Colonic mucosa (tissue), 4 donors: ENCODE data around the gene FBXL7. TPM values are rescaled to one million over a fixed set of nuclear protein-coding genes. Genes with fewer than 3 reads are reported as not detected.

ENCODE experiments used
- DNase-seq: peaks from one replicate; pipeline ENCODE4 v3.0.0-alpha.2; 2020
- H3K27ac ChIP-seq: fragments of 200-600 bp; one replicate; pipeline ENCODE4 v1.8.0; 2021
- H3K27me3 ChIP-seq: fragments of 200-600 bp; one replicate; pipeline ENCODE4 v1.8.0; 2021
- H3K36me3 ChIP-seq: fragments of 200-600 bp; one replicate; pipeline ENCODE4 v1.8.0; 2021
- H3K4me1 ChIP-seq: fragments of 200-600 bp; one replicate; pipeline ENCODE4 v1.8.0; 2021; ENCODE audit warnings: mild to moderate bottlenecking
- H3K4me3 ChIP-seq: fragments of 200-600 bp; one replicate; pipeline ENCODE4 v1.8.0; 2021
- H3K9ac ChIP-seq, 2 donors: one replicate each; pipeline ENCODE4 v1.7.0; 2013; ENCODE audit warnings: control low read depth in 2 of 2, low read depth in 2 of 2, low read length in 2 of 2
- H3K9me3 ChIP-seq: fragments of 200-600 bp; one replicate; pipeline ENCODE4 v1.8.0; 2021
- intact Hi-C: fragments of 100-400 bp; cut with DNase I; formaldehyde crosslinking; loops from one replicate; pipeline ENCODE4 v1.14.1; 2022
- total RNA-seq, 2 donors: library from RNA; stranded (reverse); fragmentation: NEBNext Ultra II Directional in 1 of 2; extraction: Animal tissue kit (Norgen Biotek cat#: 25700) in 1 of 2; gene quantifications; one replicate each; pipeline ENCODE4 v1.2.1, GENCODE V29; 2021
- TF ChIP-seq, protein P1 (sequence below): fragments of 200-600 bp; IDR thresholded peaks from one replicate; pipeline ENCODE4 v1.8.0; 2022; ENCODE audit warnings: antibody characterized with exemption, mild to moderate bottlenecking
- donor health status: healthy.
- donor health status: DM: no; HTN: no; CAD: no.
- donor health status: DM: no; HTN: no; CAD: no.

FBXL7 gene
- total RNA-seq, 2 donors from 2014 or later, result 1.6 to 3.0 TPM

DNA sequence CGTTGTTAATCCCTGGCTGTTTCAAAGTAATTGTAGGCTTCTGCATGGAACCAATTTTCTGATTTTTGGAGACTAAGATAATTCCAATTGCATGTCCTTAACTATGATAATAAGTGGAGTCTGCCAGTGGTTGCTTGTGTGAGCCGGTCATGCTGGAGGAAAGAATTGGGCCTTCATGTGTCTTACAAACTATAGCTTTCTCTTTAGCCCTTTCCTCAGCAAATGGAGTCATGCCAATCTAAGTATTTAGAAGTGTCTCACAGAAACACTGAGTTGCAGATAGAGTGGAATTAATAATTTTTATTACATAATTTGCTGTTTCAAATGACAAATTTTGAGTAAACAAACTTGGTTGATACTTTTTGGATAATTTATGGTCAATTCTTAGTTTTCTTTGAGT is 200.4 kb downstream of the FBXL7 start:
- no peak overlapping the region for H3K4me3 ChIP-seq
- H3K9me3 ChIP-seq, result no peaks in the 10 kb centered on the region
- no peak overlapping the region for H3K9ac ChIP-seq

DNA sequence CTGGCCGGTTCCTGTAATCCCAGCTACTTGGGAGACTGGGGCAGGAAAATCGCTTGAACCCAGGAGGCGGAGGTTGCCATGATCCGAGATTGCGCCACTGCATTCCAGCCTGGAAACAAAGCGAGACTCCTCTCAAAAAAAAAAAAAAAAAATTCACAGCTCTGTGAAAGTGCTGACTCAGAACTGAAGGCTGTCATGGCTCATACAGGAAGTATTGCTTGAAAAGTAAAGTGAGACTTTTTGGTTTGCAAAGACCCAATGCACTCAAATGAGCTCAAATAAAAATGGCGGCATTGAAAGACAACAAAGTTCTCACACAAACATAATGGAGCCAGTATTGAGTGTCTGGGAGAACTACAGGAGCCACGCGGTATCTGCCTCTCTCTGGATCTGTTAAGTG is 202.1 kb downstream of the FBXL7 start:
- Histone ChIP-seq H3K27ac (no peak overlapping the region), H3K4me3 (no peak overlapping the region)

More for the DNA sequence above, 200.4 kb downstream of the FBXL7 start:
- no peaks in the 10 kb centered on the region for H3K27me3 ChIP-seq
- TF ChIP-seq, protein P1, sequence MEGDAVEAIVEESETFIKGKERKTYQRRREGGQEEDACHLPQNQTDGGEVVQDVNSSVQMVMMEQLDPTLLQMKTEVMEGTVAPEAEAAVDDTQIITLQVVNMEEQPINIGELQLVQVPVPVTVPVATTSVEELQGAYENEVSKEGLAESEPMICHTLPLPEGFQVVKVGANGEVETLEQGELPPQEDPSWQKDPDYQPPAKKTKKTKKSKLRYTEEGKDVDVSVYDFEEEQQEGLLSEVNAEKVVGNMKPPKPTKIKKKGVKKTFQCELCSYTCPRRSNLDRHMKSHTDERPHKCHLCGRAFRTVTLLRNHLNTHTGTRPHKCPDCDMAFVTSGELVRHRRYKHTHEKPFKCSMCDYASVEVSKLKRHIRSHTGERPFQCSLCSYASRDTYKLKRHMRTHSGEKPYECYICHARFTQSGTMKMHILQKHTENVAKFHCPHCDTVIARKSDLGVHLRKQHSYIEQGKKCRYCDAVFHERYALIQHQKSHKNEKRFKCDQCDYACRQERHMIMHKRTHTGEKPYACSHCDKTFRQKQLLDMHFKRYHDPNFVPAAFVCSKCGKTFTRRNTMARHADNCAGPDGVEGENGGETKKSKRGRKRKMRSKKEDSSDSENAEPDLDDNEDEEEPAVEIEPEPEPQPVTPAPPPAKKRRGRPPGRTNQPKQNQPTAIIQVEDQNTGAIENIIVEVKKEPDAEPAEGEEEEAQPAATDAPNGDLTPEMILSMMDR, result no peak
- intact Hi-C loops, result no loop called here
- no peaks in the 10 kb centered on the region for H3K4me1 ChIP-seq
- no peak overlapping the region for H3K27ac ChIP-seq
- H3K36me3 ChIP-seq, result no peaks in the 10 kb centered on the region
- no peak for DNase-seq

DNA sequence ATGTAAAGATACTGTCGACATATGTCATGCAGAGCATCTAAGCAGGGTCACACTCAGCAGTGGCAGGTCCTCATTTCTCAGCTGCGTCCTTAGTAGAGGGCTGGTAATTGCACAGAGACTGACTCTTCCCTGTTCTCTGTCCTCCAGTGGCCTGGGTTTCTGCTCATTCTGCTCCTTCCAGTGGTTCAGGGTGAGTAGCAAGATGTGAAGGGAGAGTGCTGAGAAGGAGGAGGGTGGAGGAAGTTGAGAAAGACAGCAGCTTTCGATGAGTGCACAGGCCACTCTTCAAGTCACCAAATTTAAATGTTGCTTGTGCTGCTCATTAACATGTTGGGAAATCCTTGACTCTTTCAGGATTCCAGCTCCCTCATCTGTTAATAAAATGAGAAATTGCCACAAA is 203.9 kb downstream of the FBXL7 start:
- Histone ChIP-seq H3K27ac (no peak overlapping the region), H3K27me3 (no peaks in the 10 kb centered on the region), H3K9me3 (no peaks in the 10 kb centered on the region), H3K4me1 (no peaks in the 10 kb centered on the region), H3K4me3 (no peak overlapping the region), H3K9ac (no peak overlapping the region), H3K36me3 (no peaks in the 10 kb centered on the region)
- no peak for DNase-seq
- intact Hi-C loops, result no loop called here
- TF ChIP-seq, protein P1, result no peak

More for the DNA sequence above, 202.1 kb downstream of the FBXL7 start:
- TF ChIP-seq, protein P1, result no peak
- H3K4me1 ChIP-seq, result no peaks in the 10 kb centered on the region
- no peaks in the 10 kb centered on the region for H3K9me3 ChIP-seq
- intact Hi-C loops, result no loop called here
- no peak overlapping the region for H3K9ac ChIP-seq
- H3K27me3 ChIP-seq, result no peaks in the 10 kb centered on the region
- H3K36me3 ChIP-seq, result no peaks in the 10 kb centered on the region
- DNase-seq, result no peak

DNA sequence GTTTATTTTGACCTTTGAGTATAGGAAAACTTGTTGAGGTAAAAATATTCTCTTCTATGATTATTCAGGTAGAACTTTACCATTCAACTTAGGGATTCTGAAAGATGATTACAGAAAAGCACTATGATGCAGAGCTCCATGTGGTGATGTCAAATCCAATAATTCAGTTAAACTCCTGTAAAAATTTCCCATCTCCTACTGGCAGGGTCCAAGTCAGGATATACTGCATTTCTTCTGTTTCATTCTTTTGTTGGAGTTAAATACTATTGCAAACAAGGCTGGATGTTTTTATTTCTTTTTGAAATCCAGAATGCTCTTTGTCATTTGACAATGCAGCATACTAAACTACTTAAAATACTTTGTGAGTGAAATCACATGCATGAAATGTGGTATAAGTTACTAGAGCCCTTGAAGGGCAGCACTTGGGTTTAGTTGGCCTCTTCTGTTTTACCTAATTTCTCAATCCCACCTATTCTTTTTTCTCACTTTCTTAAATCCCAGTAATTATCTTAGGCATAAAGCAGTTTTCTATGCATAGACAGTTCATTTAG is 204.5 kb downstream of the FBXL7 start:
- H3K36me3 ChIP-seq, result no peaks in the 10 kb centered on the region
- H3K4me1 ChIP-seq, result no peaks in the 10 kb centered on the region
- H3K27me3 ChIP-seq, result no peaks in the 10 kb centered on the region
- DNase-seq, result no peak
- H3K9me3 ChIP-seq, result no peaks in the 10 kb centered on the region
- TF ChIP-seq, protein P1, result no peak
- H3K4me3 ChIP-seq, result no peak overlapping the region
- H3K9ac ChIP-seq, result no peak overlapping the region
- intact Hi-C loops, result no loop called here
- no peak overlapping the region for H3K27ac ChIP-seq

DNA sequence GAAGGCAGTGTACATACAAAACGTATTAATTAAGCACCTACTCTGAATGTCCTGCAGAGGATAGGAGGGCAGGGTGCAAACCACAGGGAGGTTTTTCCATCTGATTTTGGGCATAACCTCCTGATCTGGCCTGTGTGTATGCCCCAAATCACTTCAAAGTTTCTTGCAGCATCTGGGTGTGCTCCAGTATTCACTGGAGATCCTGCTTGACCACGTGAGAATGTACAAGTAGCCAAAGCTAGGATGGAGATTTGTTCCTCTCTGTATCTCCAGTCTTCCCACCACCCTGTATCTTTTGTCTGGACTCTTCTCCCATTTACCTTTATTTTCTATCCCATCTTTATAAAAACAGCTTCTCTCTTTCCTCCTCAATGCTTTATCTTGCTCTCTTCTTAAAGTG is 207.7 kb downstream of the FBXL7 start:
- no peaks in the 10 kb centered on the region for H3K27me3 ChIP-seq
- intact Hi-C loops, result no loop called here

More for the DNA sequence above, 207.7 kb downstream of the FBXL7 start:
- Histone ChIP-seq H3K9me3 (no peaks in the 10 kb centered on the region), H3K4me1 (no peaks in the 10 kb centered on the region), H3K27ac (no peak overlapping the region), H3K9ac (no peak overlapping the region), H3K36me3 (no peaks in the 10 kb centered on the region), H3K4me3 (no peak overlapping the region)
- TF ChIP-seq, protein P1, result no peak
- no peak for DNase-seq
